ENCODE measurements around the gene REPIN1. TPM values are rescaled to one million over a fixed set of nuclear protein-coding genes. Genes with fewer than 3 reads are reported as not detected.

REPIN1 gene
- total and polyA plus RNA-seq, 9 of the 15 experiments (the other 6 are each of a cell fraction or from before 2014, with no cell fraction given), result 8.1 to 283 (median 94.3) TPM

DNA sequence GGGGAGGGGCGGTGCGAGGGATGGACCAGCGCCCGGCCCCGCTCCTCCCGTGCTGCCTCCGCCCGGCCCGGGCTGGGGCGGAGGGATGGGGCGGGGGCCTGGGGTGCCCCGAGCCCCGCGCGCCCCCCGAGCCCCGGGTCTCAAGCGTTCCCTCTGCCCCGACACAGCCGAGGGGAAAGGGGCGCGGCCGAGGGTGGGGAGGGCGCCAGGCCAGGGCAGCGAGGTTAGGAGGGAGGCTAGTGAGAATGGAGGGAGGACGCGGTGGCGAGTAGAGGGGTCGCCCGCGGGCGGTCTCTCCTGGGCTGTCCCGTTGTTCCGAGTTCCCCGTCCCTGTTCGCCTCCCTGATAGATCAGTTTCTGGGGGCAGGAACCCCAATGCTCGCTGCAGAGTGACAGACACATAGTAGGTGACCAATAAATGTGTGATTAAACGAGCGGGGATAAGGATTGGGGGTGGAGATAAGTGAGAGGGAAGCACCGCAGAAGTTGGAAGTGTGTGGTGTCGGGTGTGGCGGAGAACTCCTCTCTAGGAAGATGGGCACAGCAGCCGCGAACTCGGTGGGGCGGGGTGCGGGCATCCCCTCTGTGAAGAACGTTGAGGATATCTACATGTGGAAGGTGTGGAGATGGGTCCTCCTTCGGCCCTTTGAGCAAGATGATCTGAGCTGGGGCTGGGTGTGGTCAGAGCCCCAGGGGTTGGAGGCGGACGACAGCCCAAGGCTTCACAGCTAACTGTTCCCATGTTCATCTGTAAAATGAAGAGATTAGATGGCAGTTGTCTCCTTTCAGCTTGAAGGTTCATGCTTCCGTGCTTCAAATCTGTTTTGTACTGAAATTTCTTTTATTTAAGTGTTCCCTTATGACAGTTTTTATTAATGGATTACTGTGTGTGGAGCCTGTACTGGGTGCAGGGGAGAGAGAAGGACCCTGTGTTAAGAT, 11.1 kb downstream of the REPIN1 start (continued):
- TF ChIP-seq, protein P1, sequence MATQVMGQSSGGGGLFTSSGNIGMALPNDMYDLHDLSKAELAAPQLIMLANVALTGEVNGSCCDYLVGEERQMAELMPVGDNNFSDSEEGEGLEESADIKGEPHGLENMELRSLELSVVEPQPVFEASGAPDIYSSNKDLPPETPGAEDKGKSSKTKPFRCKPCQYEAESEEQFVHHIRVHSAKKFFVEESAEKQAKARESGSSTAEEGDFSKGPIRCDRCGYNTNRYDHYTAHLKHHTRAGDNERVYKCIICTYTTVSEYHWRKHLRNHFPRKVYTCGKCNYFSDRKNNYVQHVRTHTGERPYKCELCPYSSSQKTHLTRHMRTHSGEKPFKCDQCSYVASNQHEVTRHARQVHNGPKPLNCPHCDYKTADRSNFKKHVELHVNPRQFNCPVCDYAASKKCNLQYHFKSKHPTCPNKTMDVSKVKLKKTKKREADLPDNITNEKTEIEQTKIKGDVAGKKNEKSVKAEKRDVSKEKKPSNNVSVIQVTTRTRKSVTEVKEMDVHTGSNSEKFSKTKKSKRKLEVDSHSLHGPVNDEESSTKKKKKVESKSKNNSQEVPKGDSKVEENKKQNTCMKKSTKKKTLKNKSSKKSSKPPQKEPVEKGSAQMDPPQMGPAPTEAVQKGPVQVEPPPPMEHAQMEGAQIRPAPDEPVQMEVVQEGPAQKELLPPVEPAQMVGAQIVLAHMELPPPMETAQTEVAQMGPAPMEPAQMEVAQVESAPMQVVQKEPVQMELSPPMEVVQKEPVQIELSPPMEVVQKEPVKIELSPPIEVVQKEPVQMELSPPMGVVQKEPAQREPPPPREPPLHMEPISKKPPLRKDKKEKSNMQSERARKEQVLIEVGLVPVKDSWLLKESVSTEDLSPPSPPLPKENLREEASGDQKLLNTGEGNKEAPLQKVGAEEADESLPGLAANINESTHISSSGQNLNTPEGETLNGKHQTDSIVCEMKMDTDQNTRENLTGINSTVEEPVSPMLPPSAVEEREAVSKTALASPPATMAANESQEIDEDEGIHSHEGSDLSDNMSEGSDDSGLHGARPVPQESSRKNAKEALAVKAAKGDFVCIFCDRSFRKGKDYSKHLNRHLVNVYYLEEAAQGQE (IDR thresholded peaks at IDR 0.05; ENCODE audit: borderline replicate concordance), result 0 out of 2 replicates have a peak, but pooled peaks have one; percentile 11
- TF ChIP-seq, protein P1 (CRISPR knock-in tag; IDR thresholded peaks at IDR 0.05; ENCODE audit: low read depth), result no peak
- TF ChIP-seq, protein P2, sequence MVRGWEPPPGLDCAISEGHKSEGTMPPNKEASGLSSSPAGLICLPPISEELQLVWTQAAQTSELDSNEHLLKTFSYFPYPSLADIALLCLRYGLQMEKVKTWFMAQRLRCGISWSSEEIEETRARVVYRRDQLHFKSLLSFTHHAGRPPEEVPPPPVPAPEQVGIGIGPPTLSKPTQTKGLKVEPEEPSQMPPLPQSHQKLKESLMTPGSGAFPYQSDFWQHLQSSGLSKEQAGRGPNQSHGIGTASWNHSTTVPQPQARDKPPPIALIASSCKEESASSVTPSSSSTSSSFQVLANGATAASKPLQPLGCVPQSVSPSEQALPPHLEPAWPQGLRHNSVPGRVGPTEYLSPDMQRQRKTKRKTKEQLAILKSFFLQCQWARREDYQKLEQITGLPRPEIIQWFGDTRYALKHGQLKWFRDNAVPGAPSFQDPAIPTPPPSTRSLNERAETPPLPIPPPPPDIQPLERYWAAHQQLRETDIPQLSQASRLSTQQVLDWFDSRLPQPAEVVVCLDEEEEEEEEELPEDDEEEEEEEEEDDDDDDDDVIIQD (CRISPR knock-in tag; IDR thresholded peaks at IDR 0.05), result no peak
- TF ChIP-seq NR4A1 (CRISPR knock-in tag; IDR thresholded peaks at IDR 0.05) (no peak), NR4A1 (tag; IDR thresholded peaks at IDR 0.05) (no peak), TBP (optimal IDR thresholded peaks at IDR 0.05; ENCODE audit: low read depth, low read length) (peak; percentile 43), SREBF2 (CRISPR knock-in tag; IDR thresholded peaks at IDR 0.05) (0 out of 2 replicates have a peak, but pooled peaks have one; percentile 68), SMARCB1 (IDR thresholded peaks at IDR 0.05; ENCODE audit: insufficient read length, low read depth) (no peak), ZNF695 (CRISPR knock-in tag; IDR thresholded peaks at IDR 0.05) (no peak), YBX1 (IDR thresholded peaks at IDR 0.05) (no peak), ESRRA (IDR thresholded peaks at IDR 0.05; ENCODE audit: borderline replicate concordance, low read depth) (no peak; the same call in 1 of the 2 replicates), DPF2 (IDR thresholded peaks at IDR 0.05) (peak; percentile 63), BACH1 (tag; IDR thresholded peaks at IDR 0.05) (no peak), SMARCE1 (IDR thresholded peaks at IDR 0.05) (0 out of 2 replicates have a peak, but pooled peaks have one; percentile 41)
- TF ChIP-seq, protein P3, sequence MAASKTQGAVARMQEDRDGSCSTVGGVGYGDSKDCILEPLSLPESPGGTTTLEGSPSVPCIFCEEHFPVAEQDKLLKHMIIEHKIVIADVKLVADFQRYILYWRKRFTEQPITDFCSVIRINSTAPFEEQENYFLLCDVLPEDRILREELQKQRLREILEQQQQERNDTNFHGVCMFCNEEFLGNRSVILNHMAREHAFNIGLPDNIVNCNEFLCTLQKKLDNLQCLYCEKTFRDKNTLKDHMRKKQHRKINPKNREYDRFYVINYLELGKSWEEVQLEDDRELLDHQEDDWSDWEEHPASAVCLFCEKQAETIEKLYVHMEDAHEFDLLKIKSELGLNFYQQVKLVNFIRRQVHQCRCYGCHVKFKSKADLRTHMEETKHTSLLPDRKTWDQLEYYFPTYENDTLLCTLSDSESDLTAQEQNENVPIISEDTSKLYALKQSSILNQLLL (CRISPR knock-in tag; IDR thresholded peaks at IDR 0.05; ENCODE audit: borderline replicate concordance), result no peak
- TF ChIP-seq, protein P4, sequence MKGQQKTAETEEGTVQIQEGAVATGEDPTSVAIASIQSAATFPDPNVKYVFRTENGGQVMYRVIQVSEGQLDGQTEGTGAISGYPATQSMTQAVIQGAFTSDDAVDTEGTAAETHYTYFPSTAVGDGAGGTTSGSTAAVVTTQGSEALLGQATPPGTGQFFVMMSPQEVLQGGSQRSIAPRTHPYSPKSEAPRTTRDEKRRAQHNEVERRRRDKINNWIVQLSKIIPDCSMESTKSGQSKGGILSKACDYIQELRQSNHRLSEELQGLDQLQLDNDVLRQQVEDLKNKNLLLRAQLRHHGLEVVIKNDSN (CRISPR knock-in tag; IDR thresholded peaks at IDR 0.05), result no peak

Measured in K562 (cell line).